GM23338 (cell line): ENCODE measurements around the gene HMGN1. TPM values are rescaled to one million over a fixed set of nuclear protein-coding genes. Genes with fewer than 3 reads are reported as not detected.

ENCODE experiments used
- ATAC-seq: fragments of 200-7000 bp; cut with Tn5 transposase; 3 replicates; pipeline ENCODE4 v1.9.1; 2020
- DNase-seq: peaks from one replicate; pipeline ENCODE4 v3.0.0-alpha.2; 2015; ENCODE audit warnings: low spot score
- H2AFZ ChIP-seq: fragments of 200-600 bp; sonication (generic); 2 replicates; pipeline ENCODE4 v1.8.0; 2016; ENCODE audit warnings: antibody characterized with exemption, mild to moderate bottlenecking, moderate library complexity
- H3F3A ChIP-seq: fragments of 200-600 bp; sonication (generic); replicated peaks from 2 replicates; pipeline ENCODE4 v1.8.0; 2017; ENCODE audit warnings: antibody characterized with exemption, mixed run types, low read depth
- H3K27ac ChIP-seq: fragments of 200-600 bp; sonication (generic); 2 replicates; pipeline ENCODE4 v1.6.1; 2016; ENCODE audit warnings: low read depth
- H3K27me3 ChIP-seq: fragments of 200-600 bp; sonication (generic); 2 replicates; pipeline ENCODE4 v1.8.0; 2016; ENCODE audit warnings: mild to moderate bottlenecking, mixed run types, moderate library complexity; ENCODE audit not compliant: insufficient read depth
- H3K36me3 ChIP-seq: fragments of 200-600 bp; sonication (generic); 2 replicates; pipeline ENCODE4 v1.8.0; 2016; ENCODE audit warnings: mild to moderate bottlenecking; ENCODE audit not compliant: insufficient read depth
- H3K4me1 ChIP-seq: fragments of 200-600 bp; sonication (generic); 2 replicates; pipeline ENCODE4 v1.8.0; 2016; ENCODE audit warnings: mild to moderate bottlenecking, moderate library complexity; ENCODE audit not compliant: insufficient read depth
- H3K4me2 ChIP-seq: fragments of 200-600 bp; sonication (generic); 2 replicates; pipeline ENCODE4 v1.7.1; 2017; ENCODE audit warnings: mixed run types
- H3K4me3 ChIP-seq: fragments of 200-600 bp; sonication (generic); 2 replicates; pipeline ENCODE4 v1.6.1; 2016; ENCODE audit warnings: mixed run types
- H3K79me2 ChIP-seq: fragments of 200-600 bp; sonication (generic); replicated peaks from 2 replicates; pipeline ENCODE4 v1.8.0; 2017; ENCODE audit warnings: mild to moderate bottlenecking; ENCODE audit not compliant: insufficient read depth
- H3K9me2 ChIP-seq: fragments of 200-600 bp; sonication (generic); 2 replicates; pipeline ENCODE4 v1.8.0; 2017; ENCODE audit not compliant: insufficient read depth
- H4K20me1 ChIP-seq: fragments of 200-600 bp; sonication (generic); replicated peaks from 2 replicates; pipeline ENCODE4 v1.8.0; 2017; ENCODE audit warnings: mild to moderate bottlenecking; ENCODE audit not compliant: insufficient read depth
- H3K27ac Mint-ChIP-seq: 2 replicates; pipeline ENCODE4 v1.8.0; 2020; ENCODE audit warnings: inconsistent platforms, mild to moderate bottlenecking, moderate library complexity, mixed read lengths
- H3K27me3 Mint-ChIP-seq: 3 replicates; pipeline ENCODE4 v1.8.0; 2022; ENCODE audit warnings: low read depth, mild to moderate bottlenecking, moderate library complexity, mixed read lengths, inconsistent platforms; ENCODE audit not compliant: insufficient read depth, poor library complexity
- H3K36me3 Mint-ChIP-seq: 3 replicates; pipeline ENCODE4 v1.8.0; 2021; ENCODE audit warnings: low read depth, mild to moderate bottlenecking, inconsistent platforms, moderate library complexity, mixed read lengths
- H3K4me1 Mint-ChIP-seq: 3 replicates; pipeline ENCODE4 v1.8.0; 2020; ENCODE audit warnings: mild to moderate bottlenecking, inconsistent platforms, mixed read lengths
- H3K4me3 Mint-ChIP-seq: 3 replicates; pipeline ENCODE4 v1.8.0; 2021; ENCODE audit warnings: moderate library complexity, mild to moderate bottlenecking, inconsistent platforms, mixed read lengths
- H3K9me3 Mint-ChIP-seq: 3 replicates; pipeline ENCODE4 v1.8.0; 2020; ENCODE audit warnings: moderate library complexity, mild to moderate bottlenecking, inconsistent platforms, mixed read lengths
- CREB1 ChIP-seq: fragments of 250-450 bp; sonication (Bioruptor Pico); IDR thresholded peaks from 2 replicates; pipeline ENCODE4 v1.5.0; 2020; ENCODE audit warnings: low read depth, mild to moderate bottlenecking, moderate library complexity
- EZH2 ChIP-seq: fragments of 200-600 bp; sonication (generic); IDR thresholded peaks from one replicate; pipeline ENCODE4 v1.8.0; 2017; ENCODE audit warnings: antibody characterized with exemption, mild to moderate bottlenecking, low read depth; ENCODE audit not compliant: unreplicated experiment
- EZH2phosphoT487 ChIP-seq: fragments of 200-600 bp; sonication (generic); IDR thresholded peaks from one replicate; pipeline ENCODE4 v1.8.1; 2018; ENCODE audit warnings: antibody characterized with exemption; ENCODE audit not compliant: unreplicated experiment
- JUNB ChIP-seq: IDR thresholded peaks from one replicate; pipeline ENCODE4 v1.6.1; 2016; ENCODE audit warnings: antibody characterized with exemption; ENCODE audit not compliant: unreplicated experiment
- NANOG ChIP-seq: IDR thresholded peaks from 2 replicates; pipeline ENCODE4 v1.6.1; 2016; ENCODE audit warnings: antibody characterized with exemption, borderline replicate concordance
- POLR2AphosphoS5 ChIP-seq: IDR thresholded peaks from 2 replicates; pipeline ENCODE4 v1.6.1; 2016; ENCODE audit warnings: antibody characterized with exemption, low read depth
- STAT1 ChIP-seq: IDR thresholded peaks from one replicate; pipeline ENCODE4 v1.6.1; 2016; ENCODE audit warnings: antibody characterized with exemption; ENCODE audit not compliant: unreplicated experiment
- ZNF114 ChIP-seq: fragments of 250-450 bp; sonication (Bioruptor Pico); IDR thresholded peaks from 2 replicates; pipeline ENCODE4 v1.5.0; 2020; ENCODE audit warnings: mild to moderate bottlenecking, moderate library complexity
- ZNF331 ChIP-seq: fragments of 250-450 bp; sonication (Bioruptor Pico); IDR thresholded peaks from 2 replicates; pipeline ENCODE4 v1.5.0; 2020; ENCODE audit warnings: low read depth, mild to moderate bottlenecking, moderate library complexity
- polyA plus RNA-seq: library from polyadenylated mRNA; unstranded; fragments of >200 nt; fragmentation: Nextera tagmentation; extraction: Ambion mirVana; gene quantifications from 2 replicates; pipeline ENCODE4 v1.2.1, GENCODE V29; 2016
- total RNA-seq: library from RNA; depleted of rRNA; stranded (reverse); fragments of >200 nt; shearing (Covaris generic); gene quantifications from 2 replicates; pipeline ENCODE4 v1.2.3, GENCODE V29; 2014
- TF ChIP-seq, protein P1 (sequence below), 2 experiments: fragments of 200-600 bp in 1 of 2; sonication (generic) in 1 of 2; conservative IDR thresholded peaks; 2 replicates each; pipeline versions ENCODE4 v1.5.1 to v1.6.1; 2016 to 2017; ENCODE audit warnings: antibody characterized with exemption in 2 of 2, low read depth in 2 of 2, mild to moderate bottlenecking in 2 of 2, moderate library complexity in 1 of 2
- TF ChIP-seq, protein P2 (sequence below): fragments of 250-450 bp; sonication (Bioruptor Pico); IDR thresholded peaks from 2 replicates; pipeline ENCODE4 v1.5.0; 2020; ENCODE audit warnings: mild to moderate bottlenecking, moderate library complexity
- TF ChIP-seq, protein P3 (sequence below): IDR thresholded peaks from one replicate; pipeline ENCODE4 v1.6.1; 2018; ENCODE audit warnings: antibody characterized with exemption; ENCODE audit not compliant: unreplicated experiment
- TF ChIP-seq, protein P4 (sequence below): IDR thresholded peaks from 2 replicates; pipeline ENCODE4 v1.6.1; 2016; ENCODE audit warnings: antibody characterized with exemption

Gene HMGN1
- total and polyA plus RNA-seq, 2 experiments from 2014 or later = 403 to 889 TPM

DNA sequence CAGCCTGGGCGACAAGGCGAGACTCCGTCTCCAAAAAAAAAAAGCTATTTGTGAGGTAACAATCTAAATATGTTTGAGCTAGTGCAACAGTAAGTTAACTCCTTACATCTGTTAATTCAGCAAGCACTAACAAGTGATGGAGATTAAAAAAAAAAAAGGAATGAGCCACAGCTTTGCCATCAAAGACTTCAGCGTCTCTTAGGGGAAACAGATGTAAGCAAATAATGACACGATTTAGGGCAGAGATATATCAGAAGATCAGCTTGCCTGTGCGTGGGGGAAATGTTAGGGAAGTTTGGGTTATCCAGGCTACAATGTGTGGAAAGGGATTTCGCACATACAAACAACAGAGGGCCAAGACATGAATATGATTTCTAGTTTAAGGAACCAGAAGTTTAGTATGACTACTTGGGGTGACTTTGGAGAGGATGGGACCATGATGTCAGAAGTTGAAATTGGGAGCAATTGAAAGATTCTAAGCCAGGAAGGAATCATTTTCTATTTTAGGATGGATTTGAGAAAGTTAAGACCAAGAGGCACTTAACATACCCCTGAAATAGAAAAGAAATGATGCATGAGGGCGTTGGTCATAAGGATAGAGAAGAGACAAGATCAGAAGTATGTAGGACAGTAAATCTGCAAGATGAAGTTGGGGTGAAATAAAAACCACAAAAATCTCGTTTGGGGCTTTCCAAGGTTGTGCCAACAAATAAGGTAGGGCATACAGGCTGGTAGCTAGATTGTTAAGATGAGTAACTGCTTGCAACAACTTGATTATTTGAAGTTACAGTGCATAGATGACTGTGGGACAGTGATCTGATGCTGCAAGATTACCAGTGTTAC is 33.1 kb downstream of the HMGN1 start:
- H3K4me2 ChIP-seq = no peak overlapping the region
- ATAC-seq = no peak
- Mint-ChIP-seq H3K4me1 (peaks cover 14% of the 10 kb centered on the region), H3K36me3 (peaks cover 15% of the 10 kb centered on the region), H3K4me3 (no peak overlapping the region), H3K27ac (no peak overlapping the region), H3K27me3 (peaks cover 11% of the 10 kb centered on the region), H3K9me3 (peaks cover 3% of the 10 kb centered on the region; the same call in 1 of the 3 replicates)
- peaks cover 13% of the 10 kb centered on the region for H4K20me1 ChIP-seq
- peaks cover 10% of the 10 kb centered on the region for H3K4me1 ChIP-seq
- H3K27ac ChIP-seq = no peak overlapping the region
- H3K79me2 ChIP-seq = peaks cover 14% of the 10 kb centered on the region
- peaks cover 4% of the 10 kb centered on the region; the same call in 1 of the 2 replicates for H3F3A ChIP-seq
- TF ChIP-seq, protein P1, sequence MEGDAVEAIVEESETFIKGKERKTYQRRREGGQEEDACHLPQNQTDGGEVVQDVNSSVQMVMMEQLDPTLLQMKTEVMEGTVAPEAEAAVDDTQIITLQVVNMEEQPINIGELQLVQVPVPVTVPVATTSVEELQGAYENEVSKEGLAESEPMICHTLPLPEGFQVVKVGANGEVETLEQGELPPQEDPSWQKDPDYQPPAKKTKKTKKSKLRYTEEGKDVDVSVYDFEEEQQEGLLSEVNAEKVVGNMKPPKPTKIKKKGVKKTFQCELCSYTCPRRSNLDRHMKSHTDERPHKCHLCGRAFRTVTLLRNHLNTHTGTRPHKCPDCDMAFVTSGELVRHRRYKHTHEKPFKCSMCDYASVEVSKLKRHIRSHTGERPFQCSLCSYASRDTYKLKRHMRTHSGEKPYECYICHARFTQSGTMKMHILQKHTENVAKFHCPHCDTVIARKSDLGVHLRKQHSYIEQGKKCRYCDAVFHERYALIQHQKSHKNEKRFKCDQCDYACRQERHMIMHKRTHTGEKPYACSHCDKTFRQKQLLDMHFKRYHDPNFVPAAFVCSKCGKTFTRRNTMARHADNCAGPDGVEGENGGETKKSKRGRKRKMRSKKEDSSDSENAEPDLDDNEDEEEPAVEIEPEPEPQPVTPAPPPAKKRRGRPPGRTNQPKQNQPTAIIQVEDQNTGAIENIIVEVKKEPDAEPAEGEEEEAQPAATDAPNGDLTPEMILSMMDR (conservative IDR thresholded peaks at IDR 0.05; ENCODE audit: low read depth in 2 of 2) = no peak
- TF ChIP-seq EZH2 = no peak
- TF ChIP-seq NANOG = no peak
- no peak for TF ChIP-seq ZNF331 (CRISPR knock-in tag)
- no peak for TF ChIP-seq POLR2AphosphoS5
- TF ChIP-seq, protein P2, sequence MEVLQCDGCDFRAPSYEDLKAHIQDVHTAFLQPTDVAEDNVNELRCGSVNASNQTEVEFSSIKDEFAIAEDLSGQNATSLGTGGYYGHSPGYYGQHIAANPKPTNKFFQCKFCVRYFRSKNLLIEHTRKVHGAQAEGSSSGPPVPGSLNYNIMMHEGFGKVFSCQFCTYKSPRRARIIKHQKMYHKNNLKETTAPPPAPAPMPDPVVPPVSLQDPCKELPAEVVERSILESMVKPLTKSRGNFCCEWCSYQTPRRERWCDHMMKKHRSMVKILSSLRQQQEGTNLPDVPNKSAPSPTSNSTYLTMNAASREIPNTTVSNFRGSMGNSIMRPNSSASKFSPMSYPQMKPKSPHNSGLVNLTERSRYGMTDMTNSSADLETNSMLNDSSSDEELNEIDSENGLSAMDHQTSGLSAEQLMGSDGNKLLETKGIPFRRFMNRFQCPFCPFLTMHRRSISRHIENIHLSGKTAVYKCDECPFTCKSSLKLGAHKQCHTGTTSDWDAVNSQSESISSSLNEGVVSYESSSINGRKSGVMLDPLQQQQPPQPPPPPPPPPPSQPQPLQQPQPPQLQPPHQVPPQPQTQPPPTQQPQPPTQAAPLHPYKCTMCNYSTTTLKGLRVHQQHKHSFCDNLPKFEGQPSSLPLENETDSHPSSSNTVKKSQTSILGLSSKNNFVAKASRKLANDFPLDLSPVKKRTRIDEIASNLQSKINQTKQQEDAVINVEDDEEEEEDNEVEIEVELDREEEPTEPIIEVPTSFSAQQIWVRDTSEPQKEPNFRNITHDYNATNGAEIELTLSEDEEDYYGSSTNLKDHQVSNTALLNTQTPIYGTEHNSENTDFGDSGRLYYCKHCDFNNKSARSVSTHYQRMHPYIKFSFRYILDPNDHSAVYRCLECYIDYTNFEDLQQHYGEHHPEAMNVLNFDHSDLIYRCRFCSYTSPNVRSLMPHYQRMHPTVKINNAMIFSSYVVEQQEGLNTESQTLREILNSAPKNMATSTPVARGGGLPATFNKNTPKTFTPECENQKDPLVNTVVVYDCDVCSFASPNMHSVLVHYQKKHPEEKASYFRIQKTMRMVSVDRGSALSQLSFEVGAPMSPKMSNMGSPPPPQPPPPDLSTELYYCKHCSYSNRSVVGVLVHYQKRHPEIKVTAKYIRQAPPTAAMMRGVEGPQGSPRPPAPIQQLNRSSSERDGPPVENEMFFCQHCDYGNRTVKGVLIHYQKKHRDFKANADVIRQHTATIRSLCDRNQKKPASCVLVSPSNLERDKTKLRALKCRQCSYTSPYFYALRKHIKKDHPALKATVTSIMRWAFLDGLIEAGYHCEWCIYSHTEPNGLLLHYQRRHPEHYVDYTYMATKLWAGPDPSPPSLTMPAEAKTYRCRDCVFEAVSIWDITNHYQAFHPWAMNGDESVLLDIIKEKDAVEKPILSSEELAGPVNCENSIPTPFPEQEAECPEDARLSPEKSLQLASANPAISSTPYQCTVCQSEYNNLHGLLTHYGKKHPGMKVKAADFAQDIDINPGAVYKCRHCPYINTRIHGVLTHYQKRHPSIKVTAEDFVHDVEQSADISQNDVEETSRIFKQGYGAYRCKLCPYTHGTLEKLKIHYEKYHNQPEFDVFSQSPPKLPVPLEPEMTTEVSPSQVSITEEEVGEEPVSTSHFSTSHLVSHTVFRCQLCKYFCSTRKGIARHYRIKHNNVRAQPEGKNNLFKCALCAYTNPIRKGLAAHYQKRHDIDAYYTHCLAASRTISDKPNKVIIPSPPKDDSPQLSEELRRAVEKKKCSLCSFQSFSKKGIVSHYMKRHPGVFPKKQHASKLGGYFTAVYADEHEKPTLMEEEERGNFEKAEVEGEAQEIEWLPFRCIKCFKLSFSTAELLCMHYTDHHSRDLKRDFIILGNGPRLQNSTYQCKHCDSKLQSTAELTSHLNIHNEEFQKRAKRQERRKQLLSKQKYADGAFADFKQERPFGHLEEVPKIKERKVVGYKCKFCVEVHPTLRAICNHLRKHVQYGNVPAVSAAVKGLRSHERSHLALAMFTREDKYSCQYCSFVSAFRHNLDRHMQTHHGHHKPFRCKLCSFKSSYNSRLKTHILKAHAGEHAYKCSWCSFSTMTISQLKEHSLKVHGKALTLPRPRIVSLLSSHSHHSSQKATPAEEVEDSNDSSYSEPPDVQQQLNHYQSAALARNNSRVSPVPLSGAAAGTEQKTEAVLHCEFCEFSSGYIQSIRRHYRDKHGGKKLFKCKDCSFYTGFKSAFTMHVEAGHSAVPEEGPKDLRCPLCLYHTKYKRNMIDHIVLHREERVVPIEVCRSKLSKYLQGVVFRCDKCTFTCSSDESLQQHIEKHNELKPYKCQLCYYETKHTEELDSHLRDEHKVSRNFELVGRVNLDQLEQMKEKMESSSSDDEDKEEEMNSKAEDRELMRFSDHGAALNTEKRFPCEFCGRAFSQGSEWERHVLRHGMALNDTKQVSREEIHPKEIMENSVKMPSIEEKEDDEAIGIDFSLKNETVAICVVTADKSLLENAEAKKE (CRISPR knock-in tag) = no peak
- TF ChIP-seq CREB1 = no peak
- TF ChIP-seq EZH2phosphoT487 = no peak
- no peak for TF ChIP-seq ZNF114 (CRISPR knock-in tag)
- no peak for TF ChIP-seq STAT1
- TF ChIP-seq, protein P3, sequence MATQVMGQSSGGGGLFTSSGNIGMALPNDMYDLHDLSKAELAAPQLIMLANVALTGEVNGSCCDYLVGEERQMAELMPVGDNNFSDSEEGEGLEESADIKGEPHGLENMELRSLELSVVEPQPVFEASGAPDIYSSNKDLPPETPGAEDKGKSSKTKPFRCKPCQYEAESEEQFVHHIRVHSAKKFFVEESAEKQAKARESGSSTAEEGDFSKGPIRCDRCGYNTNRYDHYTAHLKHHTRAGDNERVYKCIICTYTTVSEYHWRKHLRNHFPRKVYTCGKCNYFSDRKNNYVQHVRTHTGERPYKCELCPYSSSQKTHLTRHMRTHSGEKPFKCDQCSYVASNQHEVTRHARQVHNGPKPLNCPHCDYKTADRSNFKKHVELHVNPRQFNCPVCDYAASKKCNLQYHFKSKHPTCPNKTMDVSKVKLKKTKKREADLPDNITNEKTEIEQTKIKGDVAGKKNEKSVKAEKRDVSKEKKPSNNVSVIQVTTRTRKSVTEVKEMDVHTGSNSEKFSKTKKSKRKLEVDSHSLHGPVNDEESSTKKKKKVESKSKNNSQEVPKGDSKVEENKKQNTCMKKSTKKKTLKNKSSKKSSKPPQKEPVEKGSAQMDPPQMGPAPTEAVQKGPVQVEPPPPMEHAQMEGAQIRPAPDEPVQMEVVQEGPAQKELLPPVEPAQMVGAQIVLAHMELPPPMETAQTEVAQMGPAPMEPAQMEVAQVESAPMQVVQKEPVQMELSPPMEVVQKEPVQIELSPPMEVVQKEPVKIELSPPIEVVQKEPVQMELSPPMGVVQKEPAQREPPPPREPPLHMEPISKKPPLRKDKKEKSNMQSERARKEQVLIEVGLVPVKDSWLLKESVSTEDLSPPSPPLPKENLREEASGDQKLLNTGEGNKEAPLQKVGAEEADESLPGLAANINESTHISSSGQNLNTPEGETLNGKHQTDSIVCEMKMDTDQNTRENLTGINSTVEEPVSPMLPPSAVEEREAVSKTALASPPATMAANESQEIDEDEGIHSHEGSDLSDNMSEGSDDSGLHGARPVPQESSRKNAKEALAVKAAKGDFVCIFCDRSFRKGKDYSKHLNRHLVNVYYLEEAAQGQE = no peak
- TF ChIP-seq, protein P4, sequence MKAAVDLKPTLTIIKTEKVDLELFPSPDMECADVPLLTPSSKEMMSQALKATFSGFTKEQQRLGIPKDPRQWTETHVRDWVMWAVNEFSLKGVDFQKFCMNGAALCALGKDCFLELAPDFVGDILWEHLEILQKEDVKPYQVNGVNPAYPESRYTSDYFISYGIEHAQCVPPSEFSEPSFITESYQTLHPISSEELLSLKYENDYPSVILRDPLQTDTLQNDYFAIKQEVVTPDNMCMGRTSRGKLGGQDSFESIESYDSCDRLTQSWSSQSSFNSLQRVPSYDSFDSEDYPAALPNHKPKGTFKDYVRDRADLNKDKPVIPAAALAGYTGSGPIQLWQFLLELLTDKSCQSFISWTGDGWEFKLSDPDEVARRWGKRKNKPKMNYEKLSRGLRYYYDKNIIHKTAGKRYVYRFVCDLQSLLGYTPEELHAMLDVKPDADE = no peak
- no peak for TF ChIP-seq JUNB
- no peaks in the 10 kb centered on the region for H3K27me3 ChIP-seq
- no peak for DNase-seq
- no peak overlapping the region for H3K4me3 ChIP-seq
- no peaks in the 10 kb centered on the region for H3K9me2 ChIP-seq
- no peak overlapping the region for H2AFZ ChIP-seq
- H3K36me3 ChIP-seq = peaks cover 11% of the 10 kb centered on the region; the same call in 1 of the 2 replicates
